ENCODE results near the gene CHD2. TPM values are rescaled to one million over a fixed set of nuclear protein-coding genes. Genes with fewer than 3 reads are reported as not detected.
A peak's percentile ranks its signal among the peaks of the same experiment; 100 is the strongest.

CHD2 gene
- total and polyA plus RNA-seq, 4 donors, result 39.4 to 547 (median 76.3) TPM

- DNase-seq (peak in 2 of 3 donors; percentile 55 to 70), ATAC-seq (ENCODE audit: insufficient read depth, low FRiP score) (no peak)
- Histone ChIP-seq H3K27me3 (ENCODE audit: control insufficient read depth in 3 of 3, insufficient read depth in 3 of 3, low read length in 2 of 3) (no peaks in the 10 kb centered on the region), H3K4me1 (ENCODE audit: control insufficient read depth in 5 of 5, insufficient read depth in 5 of 5, low read length in 5 of 5) (peaks cover 0 to 41% (median 8%) of the 10 kb centered on the region in 5 donors), H3K27ac (ENCODE audit: low read depth in 1 of 2, low read length in 1 of 2) (no peak overlapping the region), H3K4me3 (no peak overlapping the region), H3K36me3 (ENCODE audit: control insufficient read depth in 4 of 4, insufficient read depth in 4 of 4, low read length in 4 of 4) (peaks cover 0 to 20% (median 9%) of the 10 kb centered on the region in 4 donors), H3K9ac (ENCODE audit: insufficient read depth in 1 of 2, low read length in 2 of 2) (peak overlapping the region; percentile 96 to 97), H3K9me3 (ENCODE audit: control insufficient read depth in 4 of 4, insufficient read depth in 3 of 4, low read length in 3 of 4) (no peaks in the 10 kb centered on the region)
- 0 to 5% methylated on average over 2 of the region's 2 CpGs for WGBS, 2 donors
- TF ChIP-seq, protein P1, sequence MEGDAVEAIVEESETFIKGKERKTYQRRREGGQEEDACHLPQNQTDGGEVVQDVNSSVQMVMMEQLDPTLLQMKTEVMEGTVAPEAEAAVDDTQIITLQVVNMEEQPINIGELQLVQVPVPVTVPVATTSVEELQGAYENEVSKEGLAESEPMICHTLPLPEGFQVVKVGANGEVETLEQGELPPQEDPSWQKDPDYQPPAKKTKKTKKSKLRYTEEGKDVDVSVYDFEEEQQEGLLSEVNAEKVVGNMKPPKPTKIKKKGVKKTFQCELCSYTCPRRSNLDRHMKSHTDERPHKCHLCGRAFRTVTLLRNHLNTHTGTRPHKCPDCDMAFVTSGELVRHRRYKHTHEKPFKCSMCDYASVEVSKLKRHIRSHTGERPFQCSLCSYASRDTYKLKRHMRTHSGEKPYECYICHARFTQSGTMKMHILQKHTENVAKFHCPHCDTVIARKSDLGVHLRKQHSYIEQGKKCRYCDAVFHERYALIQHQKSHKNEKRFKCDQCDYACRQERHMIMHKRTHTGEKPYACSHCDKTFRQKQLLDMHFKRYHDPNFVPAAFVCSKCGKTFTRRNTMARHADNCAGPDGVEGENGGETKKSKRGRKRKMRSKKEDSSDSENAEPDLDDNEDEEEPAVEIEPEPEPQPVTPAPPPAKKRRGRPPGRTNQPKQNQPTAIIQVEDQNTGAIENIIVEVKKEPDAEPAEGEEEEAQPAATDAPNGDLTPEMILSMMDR (IDR thresholded peaks at IDR 0.05; ENCODE audit: control extremely low read depth, extremely low read depth), result no peak
Measured at GRCh38 chr15:92901995-92902394, 1.9 kb downstream of the CHD2 start.

DNA sequence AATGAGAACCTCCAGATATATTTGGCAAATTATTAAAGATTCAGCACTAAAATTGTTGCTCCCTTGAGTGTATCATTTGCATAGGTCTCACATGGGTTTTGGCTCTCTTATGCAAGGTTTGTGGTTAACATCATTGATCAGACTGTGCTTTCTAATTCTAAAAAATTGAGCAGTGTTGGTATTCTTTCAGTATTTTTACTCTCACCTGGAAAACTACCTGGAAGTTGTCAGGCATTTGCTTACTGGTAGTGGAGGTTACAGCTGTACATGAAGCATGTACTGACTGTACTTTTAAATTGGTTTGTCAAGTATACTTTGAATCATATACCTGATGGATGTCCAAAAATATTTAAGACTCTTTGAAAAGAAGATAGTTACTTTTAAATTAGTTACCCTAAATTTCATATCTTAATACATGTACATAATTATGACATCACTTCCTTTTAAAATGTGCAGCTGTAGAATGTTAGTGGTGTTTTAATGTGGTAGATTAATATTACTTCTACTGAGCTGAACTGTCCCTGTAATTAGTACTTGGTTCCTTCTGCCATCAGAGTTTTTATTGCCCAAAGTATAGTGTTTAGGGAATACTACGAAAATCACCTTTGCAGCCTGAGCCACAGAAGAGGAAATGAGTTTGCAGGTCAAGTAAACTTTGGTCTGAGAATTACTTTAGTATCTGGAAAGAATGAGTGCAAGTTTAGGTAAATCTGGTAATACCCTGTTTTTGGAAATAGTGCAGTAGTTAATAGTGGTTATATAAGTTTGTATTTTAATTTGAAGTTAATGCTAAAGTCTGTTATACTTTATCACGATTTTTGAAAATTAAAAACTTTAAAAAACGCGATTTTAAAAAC is 2.8 kb downstream of the CHD2 start:
- H3K4me3 ChIP-seq, result no peak overlapping the region
- peak overlapping the region; percentile 97 to 98 for H3K9ac ChIP-seq (ENCODE audit: insufficient read depth in 1 of 2, low read length in 2 of 2)
- 2 to 3% methylated on average over 4 of the region's 4 CpGs for WGBS, 2 donors
- H3K27ac ChIP-seq (ENCODE audit: low read depth in 1 of 2, low read length in 1 of 2), result peak overlapping the region in 1 of 2 donors; percentile 81
- no peaks in the 10 kb centered on the region for H3K27me3 ChIP-seq (ENCODE audit: control insufficient read depth in 3 of 3, insufficient read depth in 3 of 3, low read length in 2 of 3)
- DNase-seq (peak in 2 of 3 donors; percentile 53 to 74), ATAC-seq (ENCODE audit: insufficient read depth, low FRiP score) (no peak)
- peaks cover 0 to 51% (median 15%) of the 10 kb centered on the region in 5 donors for H3K4me1 ChIP-seq (ENCODE audit: control insufficient read depth in 5 of 5, insufficient read depth in 5 of 5, low read length in 5 of 5)
- peaks cover 0 to 16% (median 5%) of the 10 kb centered on the region in 4 donors for H3K36me3 ChIP-seq (ENCODE audit: control insufficient read depth in 4 of 4, insufficient read depth in 4 of 4, low read length in 4 of 4)
- TF ChIP-seq, protein P1 (IDR thresholded peaks at IDR 0.05; ENCODE audit: control extremely low read depth, extremely low read depth), result no peak
- H3K9me3 ChIP-seq (ENCODE audit: control insufficient read depth in 4 of 4, insufficient read depth in 3 of 4, low read length in 3 of 4), result no peaks in the 10 kb centered on the region

DNA sequence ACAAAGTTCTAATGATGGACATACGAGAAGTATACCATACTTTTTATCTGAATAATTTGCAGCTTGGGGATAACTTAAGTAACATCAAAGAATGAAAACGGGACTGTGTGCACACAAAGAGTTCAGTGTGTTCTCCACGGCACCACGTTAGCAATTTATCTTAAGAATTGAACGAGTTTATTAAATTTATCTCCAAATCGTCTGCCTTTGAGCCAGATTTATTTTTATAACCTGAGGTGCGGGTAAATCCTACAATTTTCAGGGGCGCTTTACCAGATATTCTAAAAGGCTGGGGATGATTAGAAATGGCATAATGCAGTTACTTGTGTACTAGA is 3.5 kb downstream of the CHD2 start:
- Histone ChIP-seq H3K4me3 (peak overlapping the region; percentile 27), H3K4me1 (ENCODE audit: control insufficient read depth in 5 of 5, insufficient read depth in 5 of 5, low read length in 5 of 5) (peaks cover under 1 to 57% (median 19%) of the 10 kb centered on the region in 5 donors), H3K9me3 (ENCODE audit: control insufficient read depth in 4 of 4, insufficient read depth in 3 of 4, low read length in 3 of 4) (no peaks in the 10 kb centered on the region), H3K27me3 (ENCODE audit: control insufficient read depth in 3 of 3, insufficient read depth in 3 of 3, low read length in 2 of 3) (no peaks in the 10 kb centered on the region), H3K27ac (ENCODE audit: low read depth in 1 of 2, low read length in 1 of 2) (peak overlapping the region; percentile 91 to 99), H3K9ac (ENCODE audit: insufficient read depth in 1 of 2, low read length in 2 of 2) (peak overlapping the region; percentile 97 to 98), H3K36me3 (ENCODE audit: control insufficient read depth in 4 of 4, insufficient read depth in 4 of 4, low read length in 4 of 4) (peaks cover 0 to 16% (median 4%) of the 10 kb centered on the region in 4 donors)
- DNase-seq (no peak), ATAC-seq (ENCODE audit: insufficient read depth, low FRiP score) (no peak)
- TF ChIP-seq, protein P1 (IDR thresholded peaks at IDR 0.05; ENCODE audit: control extremely low read depth, extremely low read depth), result no peak
- 5% methylated on average over 8 of the region's 8 CpGs for WGBS, 2 donors
